NCI-H526 (cell line): Measurements from ENCODE around the gene HCFC1.

Experiments
- DNase-seq, 2 experiments: peaks; one replicate each; lab custom pipeline; 2025; lab: John Stamatoyannopoulos, UW

HCFC1 gene

GRCh38 chrX:153956044-153956907 lies 15.3 kb downstream of the HCFC1 start:
- no peak for DNase-seq

GRCh38 chrX:153955228-153955732 lies 16.3 kb downstream of the HCFC1 start:
- no peak for DNase-seq

- no peak for DNase-seq
Measured at GRCh38 chrX:153954558-153955227, 16.9 kb downstream of the HCFC1 start.

- DNase-seq = no peak
Measured at GRCh38 chrX:153953892-153954557, 17.6 kb downstream of the HCFC1 start.

GRCh38 chrX:153953342-153953830 lies 18.2 kb downstream of the HCFC1 start:
- DNase-seq = peak in 1 of 2 experiments; percentile 71

GRCh38 chrX:153952373-153953026 lies 19.1 kb downstream of the HCFC1 start:
- no peak for DNase-seq

GRCh38 chrX:153951683-153952372 lies 19.8 kb downstream of the HCFC1 start:
- no peak for DNase-seq

GRCh38 chrX:153950127-153950526 lies 21.5 kb downstream of the HCFC1 start:
- no peak for DNase-seq

- no peak for DNase-seq
Measured at GRCh38 chrX:153948847-153949805, 22.5 kb downstream of the HCFC1 start.

- DNase-seq = no peak
Measured at GRCh38 chrX:153948002-153948466, 23.6 kb downstream of the HCFC1 start.

GRCh38 chrX:153947009-153947769 lies 24.4 kb downstream of the HCFC1 start:
- peak; percentile 39 to 79 for DNase-seq

- no peak for DNase-seq
Measured at GRCh38 chrX:153945956-153946943, 25.4 kb downstream of the HCFC1 start.

GRCh38 chrX:153944800-153945150 lies 26.8 kb downstream of the HCFC1 start:
- no peak for DNase-seq

GRCh38 chrX:153944140-153944799 lies 27.3 kb downstream of the HCFC1 start, which contains the start of gene RENBP:
Gene RENBP, minus strand, starts transcription at chrX:153944643. Its CDS starts 33 bp downstream, at chrX:153944610.
- DNase-seq = peak in 1 of 2 experiments; percentile 46

- DNase-seq = no peak
Measured at GRCh38 chrX:153941336-153942252, 30.0 kb downstream of the HCFC1 start.

- no peak for DNase-seq
Measured at GRCh38 chrX:153939573-153939972, 32.0 kb downstream of the HCFC1 start.
